Neural progenitor cell (in vitro differentiated cells): Measurements from ENCODE around the gene NT5DC2.

Experiments
- EZH2 ChIP-seq: fragments of 200-600 bp; sonication (generic); IDR thresholded peaks from 2 replicates; pipeline ENCODE4 v1.6.1; 2017; ENCODE audit warnings: antibody characterized with exemption, mild to moderate bottlenecking, moderate library complexity
- EZH2phosphoT487 ChIP-seq: fragments of 200-600 bp; sonication (generic); IDR thresholded peaks from 2 replicates; pipeline ENCODE4 v1.6.1; 2017; ENCODE audit warnings: antibody characterized with exemption
- TF ChIP-seq, protein P1 (sequence below): fragments of 200-600 bp; sonication (generic); IDR thresholded peaks from 2 replicates; pipeline ENCODE4 v1.5.1; 2017; ENCODE audit warnings: antibody characterized with exemption, mild to moderate bottlenecking

DNA sequence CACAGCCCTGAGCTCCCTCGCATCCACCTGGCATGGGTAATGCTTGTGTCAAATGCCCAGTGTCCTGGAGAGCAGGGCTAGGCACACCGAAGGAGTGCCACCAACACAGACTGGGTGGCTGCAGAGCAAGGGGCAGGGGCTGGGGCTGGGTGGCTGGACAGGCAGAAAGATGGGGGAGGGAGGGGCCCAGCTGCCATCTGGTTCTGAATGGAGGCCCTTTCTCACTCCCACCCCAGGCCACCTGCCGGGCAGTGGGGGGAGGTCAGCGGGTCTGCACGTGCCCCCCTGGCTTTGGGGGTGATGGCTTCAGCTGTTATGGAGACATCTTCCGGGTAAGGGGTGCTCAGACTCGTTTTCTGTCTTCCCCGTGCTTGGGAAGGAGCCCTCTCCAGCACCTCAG, 21.6 kb downstream of the NT5DC2 start:
- TF ChIP-seq, protein P1, sequence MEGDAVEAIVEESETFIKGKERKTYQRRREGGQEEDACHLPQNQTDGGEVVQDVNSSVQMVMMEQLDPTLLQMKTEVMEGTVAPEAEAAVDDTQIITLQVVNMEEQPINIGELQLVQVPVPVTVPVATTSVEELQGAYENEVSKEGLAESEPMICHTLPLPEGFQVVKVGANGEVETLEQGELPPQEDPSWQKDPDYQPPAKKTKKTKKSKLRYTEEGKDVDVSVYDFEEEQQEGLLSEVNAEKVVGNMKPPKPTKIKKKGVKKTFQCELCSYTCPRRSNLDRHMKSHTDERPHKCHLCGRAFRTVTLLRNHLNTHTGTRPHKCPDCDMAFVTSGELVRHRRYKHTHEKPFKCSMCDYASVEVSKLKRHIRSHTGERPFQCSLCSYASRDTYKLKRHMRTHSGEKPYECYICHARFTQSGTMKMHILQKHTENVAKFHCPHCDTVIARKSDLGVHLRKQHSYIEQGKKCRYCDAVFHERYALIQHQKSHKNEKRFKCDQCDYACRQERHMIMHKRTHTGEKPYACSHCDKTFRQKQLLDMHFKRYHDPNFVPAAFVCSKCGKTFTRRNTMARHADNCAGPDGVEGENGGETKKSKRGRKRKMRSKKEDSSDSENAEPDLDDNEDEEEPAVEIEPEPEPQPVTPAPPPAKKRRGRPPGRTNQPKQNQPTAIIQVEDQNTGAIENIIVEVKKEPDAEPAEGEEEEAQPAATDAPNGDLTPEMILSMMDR = no peak
- TF ChIP-seq EZH2 (no peak), EZH2phosphoT487 (no peak)
